GM10266 (cell line): Measurements from ENCODE around the gene PDIA6.
A peak's percentile ranks its signal among the peaks of the same experiment; 100 is the strongest.

Experiments used
- DNase-seq: peaks from one replicate; pipeline ENCODE4 v3.0.0; 2012; ENCODE audit errors: extremely low spot score
- TF ChIP-seq, protein P1 (sequence below): IDR thresholded peaks from 2 replicates; pipeline ENCODE4 v1.5.1; 2012; ENCODE audit warnings: mild to moderate bottlenecking, low read depth; ENCODE audit not compliant: control insufficient read depth, insufficient read depth; ENCODE audit errors: missing control alignments

The PDIA6 gene

GRCh38 chr2:10792660-10793400, 19.8 kb downstream of the PDIA6 start:
- TF ChIP-seq, protein P1, sequence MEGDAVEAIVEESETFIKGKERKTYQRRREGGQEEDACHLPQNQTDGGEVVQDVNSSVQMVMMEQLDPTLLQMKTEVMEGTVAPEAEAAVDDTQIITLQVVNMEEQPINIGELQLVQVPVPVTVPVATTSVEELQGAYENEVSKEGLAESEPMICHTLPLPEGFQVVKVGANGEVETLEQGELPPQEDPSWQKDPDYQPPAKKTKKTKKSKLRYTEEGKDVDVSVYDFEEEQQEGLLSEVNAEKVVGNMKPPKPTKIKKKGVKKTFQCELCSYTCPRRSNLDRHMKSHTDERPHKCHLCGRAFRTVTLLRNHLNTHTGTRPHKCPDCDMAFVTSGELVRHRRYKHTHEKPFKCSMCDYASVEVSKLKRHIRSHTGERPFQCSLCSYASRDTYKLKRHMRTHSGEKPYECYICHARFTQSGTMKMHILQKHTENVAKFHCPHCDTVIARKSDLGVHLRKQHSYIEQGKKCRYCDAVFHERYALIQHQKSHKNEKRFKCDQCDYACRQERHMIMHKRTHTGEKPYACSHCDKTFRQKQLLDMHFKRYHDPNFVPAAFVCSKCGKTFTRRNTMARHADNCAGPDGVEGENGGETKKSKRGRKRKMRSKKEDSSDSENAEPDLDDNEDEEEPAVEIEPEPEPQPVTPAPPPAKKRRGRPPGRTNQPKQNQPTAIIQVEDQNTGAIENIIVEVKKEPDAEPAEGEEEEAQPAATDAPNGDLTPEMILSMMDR, result no peak
- DNase-seq, result no peak

GRCh38 chr2:10792001-10792634, 20.5 kb downstream of the PDIA6 start:
- TF ChIP-seq, protein P1, result no peak
- no peak for DNase-seq

DNA sequence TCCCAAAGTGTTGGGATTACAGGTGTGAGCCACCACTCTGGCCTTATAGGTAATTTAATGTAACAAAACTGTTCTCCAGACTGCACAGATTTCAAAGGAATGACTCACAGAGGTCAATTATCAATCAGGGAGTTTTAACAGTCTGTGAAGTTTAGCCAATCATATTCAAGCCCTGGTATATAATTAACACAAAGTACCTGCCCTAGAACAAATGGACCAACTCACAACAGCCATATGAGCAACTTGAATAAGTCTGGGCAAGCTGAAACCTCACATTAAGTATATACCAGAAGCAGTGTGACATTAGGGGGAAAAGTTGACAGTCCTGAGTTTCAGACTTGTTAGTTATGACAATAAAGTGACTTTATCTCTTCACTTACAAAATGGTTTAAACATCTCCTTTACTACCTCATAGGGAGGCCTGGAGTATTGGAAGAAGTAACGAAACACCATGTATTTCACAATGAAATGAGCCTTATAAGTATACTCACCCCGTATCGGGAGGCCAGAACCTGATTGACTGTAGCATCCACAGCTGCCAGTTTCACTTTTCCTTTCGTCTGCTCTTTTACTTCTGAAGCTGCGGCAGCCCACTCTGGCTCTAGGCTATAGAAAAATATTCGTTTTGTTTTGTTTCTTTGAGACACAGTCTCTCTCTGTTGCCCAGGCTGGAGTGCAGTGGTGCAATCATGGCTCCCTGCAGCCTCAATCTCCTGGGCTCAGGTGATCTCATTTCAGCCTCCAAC, 22.2 kb downstream of the PDIA6 start:
- TF ChIP-seq, protein P1, result no peak
- DNase-seq, result no peak

DNA sequence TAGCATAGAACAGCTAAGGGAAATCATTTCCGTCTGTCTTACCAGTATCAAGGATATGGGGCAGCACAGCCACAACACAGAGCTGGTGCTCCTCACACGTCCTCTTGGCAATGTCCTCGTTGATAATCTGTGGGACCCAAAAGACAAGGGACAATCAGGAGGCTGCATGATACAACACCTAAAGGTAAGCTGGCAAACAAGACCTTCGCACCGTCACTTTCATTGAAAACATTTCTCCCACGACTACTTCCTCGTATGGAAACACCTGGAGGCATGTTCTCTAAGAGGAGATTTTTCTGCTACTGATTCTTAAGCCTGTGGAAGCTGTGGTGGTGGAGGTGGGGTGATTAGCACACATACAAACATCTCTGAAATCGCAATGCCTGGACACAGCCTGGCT, 23.7 kb downstream of the PDIA6 start:
- TF ChIP-seq, protein P1, result no peak
- no peak for DNase-seq

DNA sequence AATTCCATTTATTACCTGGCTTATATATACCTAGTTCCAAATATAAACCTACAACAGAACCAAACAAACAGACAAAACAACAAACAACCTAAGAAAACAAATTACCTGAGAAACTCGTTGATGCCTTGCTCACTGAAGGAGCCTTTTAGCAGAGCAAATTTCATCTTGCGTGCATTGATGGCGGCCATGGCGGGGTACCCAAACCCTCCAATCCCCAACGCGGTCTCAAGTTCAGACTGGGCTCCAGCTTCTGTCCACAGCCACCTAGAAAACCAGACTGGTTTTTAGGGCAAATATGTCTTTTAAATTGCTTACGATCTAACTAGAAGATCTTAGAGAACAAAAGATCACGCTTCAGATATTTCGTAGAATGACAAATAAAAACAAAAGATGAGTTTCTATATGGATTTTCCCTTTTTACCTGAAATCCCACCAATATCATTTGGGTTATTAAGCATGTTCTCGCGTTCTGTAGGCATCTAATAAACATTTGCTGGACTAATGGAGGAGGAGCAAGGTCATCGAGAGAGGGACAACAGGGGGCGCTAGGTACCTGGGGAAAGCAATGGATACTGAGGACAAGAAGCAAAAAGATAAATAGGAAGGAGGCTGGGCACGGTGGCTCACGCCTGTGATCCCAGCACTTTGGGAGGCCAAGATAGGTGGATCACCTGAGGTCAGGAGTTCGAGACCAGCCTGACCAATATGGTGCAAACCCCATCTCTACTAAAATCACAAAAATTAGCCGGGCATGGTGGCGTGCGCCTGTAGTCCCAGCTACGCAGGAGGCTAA, 25.2 kb downstream of the PDIA6 start:
- peak; percentile 48 for DNase-seq
- TF ChIP-seq, protein P1, result peak; percentile 46

DNA sequence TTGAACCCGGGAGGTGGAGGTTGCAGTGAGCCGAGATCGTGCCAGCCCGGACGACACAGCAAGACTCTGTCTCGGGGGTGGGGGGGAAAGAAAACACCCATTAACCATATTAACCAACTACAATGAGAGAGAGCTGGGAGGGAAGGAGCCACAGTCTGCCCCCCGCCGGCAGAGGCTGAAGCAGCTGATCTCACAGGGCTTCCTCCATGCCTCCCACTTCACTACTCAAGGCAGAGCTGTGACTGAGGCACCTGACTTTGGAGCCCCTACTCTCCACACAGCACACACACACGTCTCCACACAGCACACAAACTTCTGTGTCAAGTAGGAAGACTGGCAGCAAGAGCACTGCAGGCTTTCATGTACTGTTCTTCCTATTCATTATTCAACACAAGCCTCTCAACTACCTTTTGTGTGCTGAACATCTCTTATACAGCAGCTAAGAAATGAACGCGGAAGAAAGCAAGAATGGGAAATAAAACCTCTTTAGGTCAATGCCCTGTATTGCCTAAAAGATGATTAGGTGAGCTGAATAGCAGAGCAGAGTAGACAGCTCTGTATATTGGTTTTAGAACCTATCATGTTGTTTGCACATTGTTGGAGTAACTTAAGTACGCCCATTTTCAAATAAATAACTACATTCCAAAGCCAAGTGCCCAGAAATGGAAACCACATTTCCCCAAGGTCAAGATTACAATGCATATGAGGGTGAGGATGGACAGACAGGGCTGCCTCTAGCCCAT, 26.2 kb downstream of the PDIA6 start:
- no peak for DNase-seq
- TF ChIP-seq, protein P1, result no peak
